Thyroid gland (tissue), 4 donors: ENCODE data around the gene DDB1. TPM values are rescaled to one million over a fixed set of nuclear protein-coding genes. Genes with fewer than 3 reads are reported as not detected.

Experiments
- DNase-seq, 2 donors: peaks; one replicate each; pipeline ENCODE4 v3.0.0-alpha.2; 2019
- H3K27ac ChIP-seq, 3 donors: fragments of 200-600 bp; sonication (generic); 1 replicate in 2 of 3; 2 replicates in 1 of 3; pipeline ENCODE4 v1.5.1; 2016 to 2019; ENCODE audit warnings: mild to moderate bottlenecking in 1 of 3, moderate library complexity in 1 of 3
- H3K27me3 ChIP-seq: fragments of 200-600 bp; sonication (generic); one replicate; pipeline ENCODE4 v1.5.1; 2019
- H3K36me3 ChIP-seq, 2 donors: fragments of 200-600 bp; sonication (generic); one replicate each; pipeline ENCODE4 v1.5.1; 2016 to 2019
- H3K4me1 ChIP-seq, 2 donors: fragments of 200-600 bp; sonication (generic); one replicate each; pipeline ENCODE4 v1.5.1; 2017 to 2019
- H3K4me3 ChIP-seq, 3 donors: fragments of 200-600 bp; sonication (generic); replicated peaks in 1 of 3; 1 replicate in 2 of 3; 2 replicates in 1 of 3; pipeline ENCODE4 v1.5.1; 2016; ENCODE audit warnings: mild to moderate bottlenecking in 1 of 3
- H3K9me3 ChIP-seq: fragments of 200-600 bp; sonication (generic); one replicate; pipeline ENCODE4 v1.5.1; 2017
- POLR2A ChIP-seq, 2 donors: fragments of 450-650 bp; IDR thresholded peaks; one replicate each; pipeline ENCODE4 v1.6.1; 2017; ENCODE audit warnings: antibody characterized with exemption in 2 of 2, mild to moderate bottlenecking in 2 of 2, moderate library complexity in 1 of 2
- WGBS, 2 donors: methylation state at CpG; one replicate each; pipeline ENCODE4 v1.1.5; 2017; 5-methylcytosine and 5-hydroxymethylcytosine counted together
- intact Hi-C: fragments of 100-400 bp; cut with DNase I; formaldehyde crosslinking; loops from one replicate; pipeline ENCODE4 v1.15.1; 2023
- total RNA-seq, 4 donors: library from RNA; depleted of rRNA; stranded (reverse); fragments of >200 nt; gene quantifications; one replicate each; pipeline ENCODE4 v1.2.3, GENCODE V29; 2016
- TF ChIP-seq, protein P1 (sequence below), 6 experiments: fragments of 200-600 bp in 3 of 6; fragments of 450-650 bp in 3 of 6; sonication (generic) in 3 of 6; IDR thresholded peaks; one replicate each; pipeline ENCODE4 v1.5.1; 2016 to 2019; ENCODE audit warnings: antibody characterized with exemption in 6 of 6, mild to moderate bottlenecking in 2 of 6, inconsistent platforms in 1 of 6, moderate library complexity in 1 of 6

DDB1 gene
- total RNA-seq, 4 donors from 2014 or later, result 132 to 211 (median 182) TPM

DNA sequence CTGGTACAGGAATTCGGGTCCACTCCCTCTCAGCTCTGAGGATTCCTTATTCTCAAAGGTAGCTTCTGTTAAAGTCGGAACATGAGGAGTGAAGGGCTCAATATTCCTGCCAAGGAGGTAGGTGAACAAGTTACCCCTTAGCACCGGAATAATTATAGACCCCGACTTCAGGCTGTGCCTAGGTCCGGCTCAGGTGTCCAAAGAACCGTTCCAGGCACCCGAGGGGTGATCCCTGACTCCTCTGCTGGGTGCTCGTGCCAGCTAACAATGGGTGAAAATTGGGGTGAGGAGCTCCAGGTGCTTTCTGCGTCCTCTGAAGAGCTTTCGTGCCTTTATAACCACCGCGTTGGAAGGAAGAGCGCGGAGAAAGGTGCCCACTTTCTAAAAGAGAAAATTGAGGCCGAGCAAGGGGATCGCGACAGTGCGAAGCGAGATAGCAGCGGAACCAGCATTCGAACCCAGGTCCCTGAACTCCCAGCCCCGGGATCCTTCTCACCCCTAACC, 28.4 kb upstream of the DDB1 start:
- WGBS, 2 donors, result 1 to 2% methylated on average over 22 of the region's 22 CpGs
- H3K9me3 ChIP-seq, result no peaks in the 10 kb centered on the region
- H3K27ac ChIP-seq, result peak overlapping the region; percentile 94 to 97 (median 95)
- intact Hi-C loops, result no loop called here
- TF ChIP-seq POLR2A (IDR thresholded peaks at IDR 0.05), result no peak
- TF ChIP-seq, protein P1, sequence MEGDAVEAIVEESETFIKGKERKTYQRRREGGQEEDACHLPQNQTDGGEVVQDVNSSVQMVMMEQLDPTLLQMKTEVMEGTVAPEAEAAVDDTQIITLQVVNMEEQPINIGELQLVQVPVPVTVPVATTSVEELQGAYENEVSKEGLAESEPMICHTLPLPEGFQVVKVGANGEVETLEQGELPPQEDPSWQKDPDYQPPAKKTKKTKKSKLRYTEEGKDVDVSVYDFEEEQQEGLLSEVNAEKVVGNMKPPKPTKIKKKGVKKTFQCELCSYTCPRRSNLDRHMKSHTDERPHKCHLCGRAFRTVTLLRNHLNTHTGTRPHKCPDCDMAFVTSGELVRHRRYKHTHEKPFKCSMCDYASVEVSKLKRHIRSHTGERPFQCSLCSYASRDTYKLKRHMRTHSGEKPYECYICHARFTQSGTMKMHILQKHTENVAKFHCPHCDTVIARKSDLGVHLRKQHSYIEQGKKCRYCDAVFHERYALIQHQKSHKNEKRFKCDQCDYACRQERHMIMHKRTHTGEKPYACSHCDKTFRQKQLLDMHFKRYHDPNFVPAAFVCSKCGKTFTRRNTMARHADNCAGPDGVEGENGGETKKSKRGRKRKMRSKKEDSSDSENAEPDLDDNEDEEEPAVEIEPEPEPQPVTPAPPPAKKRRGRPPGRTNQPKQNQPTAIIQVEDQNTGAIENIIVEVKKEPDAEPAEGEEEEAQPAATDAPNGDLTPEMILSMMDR (IDR thresholded peaks at IDR 0.05), result no peak
- H3K4me3 ChIP-seq, result peak overlapping the region; percentile 9 to 69 (median 61)
- H3K27me3 ChIP-seq, result no peaks in the 10 kb centered on the region
- peaks cover 12 to 20% of the 10 kb centered on the region in 2 donors for H3K4me1 ChIP-seq
- DNase-seq, result no peak
- peaks cover 12 to 18% of the 10 kb centered on the region in 2 donors for H3K36me3 ChIP-seq

DNA sequence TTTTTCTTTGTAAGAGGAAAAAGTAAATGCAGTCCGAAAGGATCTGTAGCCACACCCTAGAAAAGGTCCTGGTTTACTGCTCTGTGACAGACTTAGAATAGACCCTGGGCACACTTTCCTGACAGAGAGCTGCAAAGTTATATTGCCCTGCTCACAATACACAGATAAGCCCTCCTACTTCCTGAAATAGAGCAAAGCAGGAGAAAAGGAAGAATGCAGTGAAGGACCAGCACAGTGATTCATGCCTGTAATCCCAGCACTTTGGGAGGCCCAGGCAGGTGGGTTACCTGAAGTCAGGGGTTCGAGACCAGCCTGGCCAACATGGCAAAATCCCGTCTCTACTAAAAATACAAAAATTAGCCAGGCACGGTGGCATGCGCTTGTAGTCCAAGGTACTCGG, 26.6 kb upstream of the DDB1 start:
- no peaks in the 10 kb centered on the region for H3K9me3 ChIP-seq

GRCh38 chr11:61358566-61358965, 25.7 kb upstream of the DDB1 start:
- Histone ChIP-seq H3K9me3 (no peaks in the 10 kb centered on the region), H3K27me3 (no peaks in the 10 kb centered on the region), H3K4me3 (no peak overlapping the region), H3K4me1 (peaks cover 12 to 20% of the 10 kb centered on the region in 2 donors), H3K36me3 (peaks cover 0 to 5% of the 10 kb centered on the region in 2 donors), H3K27ac (no peak overlapping the region)
- WGBS, 2 donors, result 96% methylated on average over 10 to 11 of the region's 11 CpGs
- intact Hi-C loops, result no loop called here
- no peak for TF ChIP-seq POLR2A (IDR thresholded peaks at IDR 0.05)
- TF ChIP-seq, protein P1 (IDR thresholded peaks at IDR 0.05), result no peak
- no peak for DNase-seq

More for the DNA sequence above, 26.6 kb upstream of the DDB1 start:
- intact Hi-C loops, result no loop called here
- H3K4me3 ChIP-seq, result no peak overlapping the region
- H3K27ac ChIP-seq, result no peak overlapping the region
- DNase-seq, result no peak
- H3K36me3 ChIP-seq, result peaks cover 0 to 5% of the 10 kb centered on the region in 2 donors
- no peaks in the 10 kb centered on the region for H3K27me3 ChIP-seq
- peaks cover 12 to 20% of the 10 kb centered on the region in 2 donors for H3K4me1 ChIP-seq
- 93 to 96% methylated on average over 6 of the region's 6 CpGs for WGBS, 2 donors
- TF ChIP-seq POLR2A (IDR thresholded peaks at IDR 0.05), result no peak
- TF ChIP-seq, protein P1 (IDR thresholded peaks at IDR 0.05), result no peak

DNA sequence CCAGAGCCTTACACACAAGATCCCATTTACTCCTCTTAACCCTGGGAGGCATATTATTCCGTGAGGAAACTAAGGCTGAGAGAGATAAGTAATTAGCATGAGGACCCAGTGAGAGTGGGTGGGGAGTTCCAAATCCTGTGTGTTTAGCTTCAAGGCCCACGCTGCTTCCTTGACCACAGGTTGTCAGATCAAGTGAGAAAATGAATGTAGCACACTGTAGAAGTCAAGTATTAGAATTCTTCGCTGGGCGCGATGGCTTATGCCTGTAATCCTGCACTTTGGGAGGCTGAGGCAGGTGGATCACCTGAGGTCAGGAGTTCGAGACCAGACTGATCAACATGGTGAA, 25.0 kb upstream of the DDB1 start:
- DNase-seq, result no peak
- no peaks in the 10 kb centered on the region for H3K27me3 ChIP-seq
- no peak overlapping the region for H3K27ac ChIP-seq
- H3K4me3 ChIP-seq, result no peak overlapping the region
- 92 to 93% methylated on average over 6 of the region's 6 CpGs for WGBS, 2 donors
- TF ChIP-seq POLR2A (IDR thresholded peaks at IDR 0.05), result no peak
- TF ChIP-seq, protein P1 (IDR thresholded peaks at IDR 0.05), result no peak
- peaks cover 6 to 13% of the 10 kb centered on the region in 2 donors for H3K4me1 ChIP-seq
- H3K9me3 ChIP-seq, result no peaks in the 10 kb centered on the region
- intact Hi-C loops, result no loop called here
- H3K36me3 ChIP-seq, result peaks cover 0 to 10% of the 10 kb centered on the region in 2 donors

- DNase-seq, result no peak
- Histone ChIP-seq H3K4me3 (no peak overlapping the region), H3K4me1 (peaks cover 6 to 10% of the 10 kb centered on the region in 2 donors), H3K36me3 (peaks cover 0 to 10% of the 10 kb centered on the region in 2 donors), H3K27me3 (no peaks in the 10 kb centered on the region), H3K9me3 (no peaks in the 10 kb centered on the region), H3K27ac (no peak overlapping the region)
- intact Hi-C loops, result no loop called here
- no peak for TF ChIP-seq POLR2A (IDR thresholded peaks at IDR 0.05)
- TF ChIP-seq, protein P1 (IDR thresholded peaks at IDR 0.05), result no peak
- WGBS, 2 donors, result 94% methylated on average over 8 to 9 of the region's 9 CpGs
These were observed 24.5 kb upstream of the DDB1 start for GRCh38 chr11:61357233-61357893.
